ENCODE measurements around the gene EIF4G1. TPM values are rescaled to one million over a fixed set of nuclear protein-coding genes. Genes with fewer than 3 reads are reported as not detected.

EIF4G1 gene
- total RNA-seq, 4 donors from 2014 or later, result 133 to 269 (median 170) TPM

- Histone ChIP-seq H3K27me3 (no peaks in the 10 kb centered on the region), H3K4me1 (peaks cover 0 to 10% of the 10 kb centered on the region in 2 donors), H3K9me3 (no peaks in the 10 kb centered on the region), H3K4me3 (no peak overlapping the region), H3K36me3 (no peaks in the 10 kb centered on the region), H3K27ac (no peak overlapping the region)
- no peak for DNase-seq
- intact Hi-C loops (cut with DNase I; ENCODE audit: low total_unique reads), result loop anchor here (5.0 kb wide), 1 partner anchor 51 kb away; no protein-coding TSS in a partner anchor
- no peak for TF ChIP-seq POLR2A (IDR thresholded peaks at IDR 0.05)
- TF ChIP-seq CTCF (IDR thresholded peaks at IDR 0.05), result no peak
Observed at GRCh38 chr3:184353546-184353941, 39.1 kb downstream of the EIF4G1 start.

- no peaks in the 10 kb centered on the region for H3K36me3 ChIP-seq
Observed at GRCh38 chr3:184354121-184354728, 39.8 kb downstream of the EIF4G1 start.

DNA sequence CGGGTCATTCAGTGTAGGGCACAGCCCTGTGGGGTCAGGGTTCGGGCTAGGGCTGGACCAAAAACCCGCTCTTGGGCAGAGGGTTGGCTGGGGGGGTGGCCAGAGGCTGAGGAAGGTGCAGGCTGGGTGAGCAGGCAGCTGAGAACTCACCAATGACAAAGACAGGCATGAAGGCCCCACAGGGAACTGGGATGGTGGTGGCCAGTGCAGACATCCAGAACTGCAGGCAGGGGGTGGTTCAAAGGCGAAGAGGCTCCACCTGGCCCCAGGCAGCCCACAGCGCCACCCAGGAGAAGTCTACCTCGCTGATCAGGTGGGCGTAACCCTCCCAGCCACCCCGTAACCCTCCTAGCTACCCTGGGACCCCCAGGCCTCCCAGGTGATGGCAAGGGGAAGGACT, 40.3 kb downstream of the EIF4G1 start:
- H3K9me3 ChIP-seq, result no peaks in the 10 kb centered on the region
- intact Hi-C loops (cut with DNase I; ENCODE audit: low total_unique reads), result loop anchor here (5.0 kb wide), 1 partner anchor 52 kb away; no protein-coding TSS in a partner anchor
- H3K4me3 ChIP-seq, result no peak overlapping the region
- no peak overlapping the region for H3K27ac ChIP-seq
- H3K36me3 ChIP-seq, result no peaks in the 10 kb centered on the region
- no peaks in the 10 kb centered on the region for H3K27me3 ChIP-seq
- peaks cover 0 to 10% of the 10 kb centered on the region in 2 donors for H3K4me1 ChIP-seq
- TF ChIP-seq POLR2A (IDR thresholded peaks at IDR 0.05) (no peak), CTCF (IDR thresholded peaks at IDR 0.05) (no peak)
- no peak for DNase-seq

More at GRCh38 chr3:184354121-184354728, 39.8 kb downstream of the EIF4G1 start:
- Histone ChIP-seq H3K27me3 (no peaks in the 10 kb centered on the region), H3K9me3 (no peaks in the 10 kb centered on the region), H3K27ac (no peak overlapping the region), H3K4me3 (no peak overlapping the region), H3K4me1 (peaks cover 0 to 10% of the 10 kb centered on the region in 2 donors)
- DNase-seq, result peak in 1 of 2 donors; percentile 47
- intact Hi-C loops (cut with DNase I; ENCODE audit: low total_unique reads), result loop anchor here (5.0 kb wide), 1 partner anchor 52 kb away; no protein-coding TSS in a partner anchor
- TF ChIP-seq CTCF (IDR thresholded peaks at IDR 0.05) (peak; percentile 41 to 63 (median 48)), POLR2A (IDR thresholded peaks at IDR 0.05) (no peak)

GRCh38 chr3:184355261-184356040, 41.0 kb downstream of the EIF4G1 start:
- Histone ChIP-seq H3K36me3 (no peaks in the 10 kb centered on the region), H3K4me1 (peaks cover 5 to 11% of the 10 kb centered on the region in 2 donors)
- intact Hi-C loops (cut with DNase I; ENCODE audit: low total_unique reads), result no loop called here

More at GRCh38 chr3:184355261-184356040, 41.0 kb downstream of the EIF4G1 start:
- TF ChIP-seq POLR2A (IDR thresholded peaks at IDR 0.05) (no peak), CTCF (IDR thresholded peaks at IDR 0.05) (no peak)
- Histone ChIP-seq H3K9me3 (no peaks in the 10 kb centered on the region), H3K27me3 (no peaks in the 10 kb centered on the region), H3K4me3 (no peak overlapping the region), H3K27ac (no peak overlapping the region)
- DNase-seq, result no peak

All from uterus (tissue), 4 donors.